GM19468 (cell line): Measurements from ENCODE around the gene RFFL.
A peak's percentile ranks its signal among the peaks of the same experiment; 100 is the strongest.
"Not testable (repeated sequence)": the region's sequence is repeated elsewhere in the genome, so short reads cannot be mapped to it uniquely, and the experiment has no call there.

Experiments used
- ATAC-seq: cut with Tn5 transposase; IDR thresholded peaks from one replicate; pipeline ENCODE4 v1.9.1; 2021; ENCODE audit warnings: mild to moderate bottlenecking, moderate library complexity, moderate number of reproducible peaks; ENCODE audit not compliant: unreplicated experiment; ENCODE audit errors: extremely low read depth

The RFFL gene

DNA sequence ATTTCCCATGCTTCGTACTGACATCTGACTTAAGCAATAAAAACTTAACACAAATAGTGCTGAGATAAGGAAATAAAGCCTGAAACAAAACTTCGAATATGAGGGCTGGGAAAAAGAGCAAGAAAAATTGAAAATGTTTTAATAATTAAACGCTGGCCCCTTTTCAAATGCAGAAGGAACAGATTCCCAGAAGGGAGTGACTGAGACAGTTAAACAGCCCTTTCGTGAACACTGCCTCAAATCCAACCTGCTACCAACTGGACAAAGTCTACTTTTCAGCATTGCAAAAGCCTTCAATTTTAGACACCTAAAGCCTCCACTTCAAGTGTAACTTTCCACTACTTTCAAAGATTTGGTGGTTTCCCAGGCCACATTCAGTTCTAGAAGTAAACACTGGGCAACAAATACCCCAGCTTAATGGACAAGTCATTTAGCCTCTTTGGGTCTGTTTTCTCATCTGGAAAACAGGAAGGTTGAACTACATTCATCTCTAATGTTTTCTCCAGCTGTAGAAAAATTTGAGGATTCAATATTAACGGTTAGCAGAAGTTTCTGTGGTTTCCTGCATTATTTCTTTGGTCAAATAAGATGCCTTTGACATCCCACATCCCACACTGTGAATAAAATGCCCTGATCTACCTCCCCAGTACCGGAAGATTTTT lies 11.8 kb downstream of the RFFL start:
- no peak for ATAC-seq

DNA sequence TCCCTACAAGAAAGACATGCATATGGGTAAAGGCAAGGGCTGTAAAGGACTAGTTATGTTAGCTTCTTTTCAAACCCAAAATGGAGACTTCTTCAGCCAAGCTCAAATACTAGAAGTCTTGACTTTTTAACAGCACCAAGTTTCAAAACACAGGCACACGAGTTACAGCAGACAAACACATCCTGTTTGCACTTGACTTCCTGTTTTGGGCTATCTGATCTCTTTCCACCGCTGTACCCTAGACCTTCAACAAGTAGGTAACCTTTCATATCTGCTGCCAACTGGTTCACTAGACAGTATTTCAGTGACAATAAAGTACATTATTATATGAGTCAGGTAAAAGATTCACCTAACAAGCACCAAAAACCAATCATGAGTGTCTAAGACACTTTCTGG lies 12.3 kb downstream of the RFFL start:
- ATAC-seq = peak; percentile 10

GRCh38 chr17:35050170-35050569 lies 13.3 kb downstream of the RFFL start:
- no peak for ATAC-seq

DNA sequence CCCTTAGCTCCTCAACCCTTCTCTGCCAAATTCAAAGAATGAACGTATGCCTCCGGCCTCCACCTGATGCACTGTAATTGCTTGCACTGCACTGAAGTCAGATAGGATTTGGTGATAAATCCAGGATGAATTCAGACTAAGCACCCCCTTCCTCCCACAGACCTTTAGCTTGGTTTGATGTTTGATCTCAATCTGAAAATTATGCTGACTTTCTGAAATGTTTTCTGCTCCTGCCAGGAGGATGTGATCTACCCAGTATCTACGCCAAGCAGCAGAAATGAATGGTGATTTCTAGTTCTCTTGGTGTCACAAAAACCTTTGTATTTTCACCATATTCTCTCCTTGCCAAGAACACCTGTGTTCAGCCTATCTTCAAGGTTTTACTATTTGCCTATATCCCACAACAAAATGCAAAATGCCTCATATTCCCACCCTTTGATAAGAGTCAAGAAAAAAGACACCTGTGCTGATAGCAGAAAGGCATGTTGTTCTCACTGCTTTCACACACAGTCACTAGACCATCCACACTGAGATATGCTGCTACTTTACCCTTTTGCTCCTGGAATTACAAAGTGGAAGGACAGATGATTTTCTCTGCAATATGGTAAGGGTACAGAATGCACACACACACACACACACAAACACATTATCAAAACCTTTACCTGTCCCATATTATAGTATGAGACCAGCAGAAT lies 14.7 kb downstream of the RFFL start:
- no peak for ATAC-seq

GRCh38 chr17:35046740-35047283 lies 16.7 kb downstream of the RFFL start:
- ATAC-seq = no peak

GRCh38 chr17:35046245-35046644 lies 17.3 kb downstream of the RFFL start:
- peak; percentile 25 for ATAC-seq

GRCh38 chr17:35045458-35045979 lies 18.0 kb downstream of the RFFL start:
- ATAC-seq = not testable (repeated sequence)

GRCh38 chr17:35044181-35044580 lies 19.3 kb downstream of the RFFL start:
- ATAC-seq = no peak

- ATAC-seq = no peak
Observed at GRCh38 chr17:35041390-35041789, 22.1 kb downstream of the RFFL start.

- no peak for ATAC-seq
Observed at GRCh38 chr17:35038453-35038852, 25.1 kb downstream of the RFFL start.

- ATAC-seq = no peak
Observed at GRCh38 chr17:35030780-35031179, 32.7 kb downstream of the RFFL start.

DNA sequence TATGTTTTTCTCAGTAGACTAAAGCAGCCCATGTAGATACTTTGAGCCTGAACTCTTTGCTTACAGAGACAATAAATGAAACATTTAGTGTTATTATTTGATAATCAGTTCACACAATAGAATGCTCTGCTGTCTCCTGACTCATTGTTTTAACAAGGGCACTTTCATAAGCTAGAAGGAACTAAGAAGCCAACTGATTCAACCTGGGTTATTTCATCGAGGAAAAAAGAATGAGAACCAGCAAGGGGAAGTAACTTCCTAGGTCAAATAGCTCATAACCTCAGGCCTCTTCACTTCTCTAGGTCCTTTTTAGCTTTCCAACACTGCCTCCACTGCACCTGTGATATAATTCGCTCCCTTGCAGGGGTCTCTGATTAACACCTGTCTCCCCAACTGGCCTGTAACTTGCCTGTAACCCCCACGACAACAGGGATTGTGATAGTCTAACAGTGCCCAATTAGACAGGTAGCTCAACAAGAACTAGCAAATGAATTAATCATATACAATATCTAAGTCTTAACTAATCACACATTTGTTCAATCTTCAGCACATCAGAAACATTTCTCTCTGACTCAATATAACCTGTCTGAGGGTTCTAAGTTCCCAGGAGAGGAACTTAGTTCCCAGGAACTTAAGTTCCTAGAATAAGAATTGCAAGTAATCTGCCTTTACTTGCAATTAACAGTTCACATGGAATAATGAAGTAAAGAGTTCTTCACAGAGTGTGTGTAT lies 34.8 kb downstream of the RFFL start:
- no peak for ATAC-seq

GRCh38 chr17:35028097-35028496 lies 35.4 kb downstream of the RFFL start:
- not testable (repeated sequence) for ATAC-seq

- ATAC-seq = no peak
Observed at GRCh38 chr17:35025541-35025940, 38.0 kb downstream of the RFFL start.

GRCh38 chr17:35023538-35023937 lies 40.0 kb downstream of the RFFL start:
- ATAC-seq = no peak

DNA sequence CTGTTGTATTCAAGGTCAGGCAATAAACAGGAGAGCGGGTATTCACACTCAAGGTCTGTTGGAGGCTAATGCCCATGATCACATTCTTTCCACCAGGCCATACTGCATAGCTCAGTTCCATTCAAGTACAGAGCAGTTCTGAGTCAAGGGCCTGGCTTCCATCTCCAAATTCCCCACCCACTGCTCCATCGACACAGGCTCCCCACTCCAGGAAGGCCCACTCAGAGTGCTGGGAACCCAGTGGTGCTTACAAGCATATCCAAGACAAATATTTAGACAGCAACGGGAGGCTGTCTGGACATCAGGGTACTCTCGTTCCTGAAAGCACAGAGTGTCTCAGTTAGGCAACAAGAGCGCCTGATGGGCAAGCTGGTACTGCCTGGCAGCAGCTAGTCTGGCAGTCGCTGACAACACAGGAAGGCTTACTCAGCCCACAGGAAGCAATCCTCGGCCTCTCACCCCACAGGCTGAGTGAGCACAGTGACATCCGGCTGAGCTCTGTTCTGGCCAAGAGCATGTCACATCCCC lies 40.9 kb downstream of the RFFL start:
- peak; percentile 68 for ATAC-seq

GRCh38 chr17:35021520-35022380 lies 41.8 kb downstream of the RFFL start:
- ATAC-seq = no peak

DNA sequence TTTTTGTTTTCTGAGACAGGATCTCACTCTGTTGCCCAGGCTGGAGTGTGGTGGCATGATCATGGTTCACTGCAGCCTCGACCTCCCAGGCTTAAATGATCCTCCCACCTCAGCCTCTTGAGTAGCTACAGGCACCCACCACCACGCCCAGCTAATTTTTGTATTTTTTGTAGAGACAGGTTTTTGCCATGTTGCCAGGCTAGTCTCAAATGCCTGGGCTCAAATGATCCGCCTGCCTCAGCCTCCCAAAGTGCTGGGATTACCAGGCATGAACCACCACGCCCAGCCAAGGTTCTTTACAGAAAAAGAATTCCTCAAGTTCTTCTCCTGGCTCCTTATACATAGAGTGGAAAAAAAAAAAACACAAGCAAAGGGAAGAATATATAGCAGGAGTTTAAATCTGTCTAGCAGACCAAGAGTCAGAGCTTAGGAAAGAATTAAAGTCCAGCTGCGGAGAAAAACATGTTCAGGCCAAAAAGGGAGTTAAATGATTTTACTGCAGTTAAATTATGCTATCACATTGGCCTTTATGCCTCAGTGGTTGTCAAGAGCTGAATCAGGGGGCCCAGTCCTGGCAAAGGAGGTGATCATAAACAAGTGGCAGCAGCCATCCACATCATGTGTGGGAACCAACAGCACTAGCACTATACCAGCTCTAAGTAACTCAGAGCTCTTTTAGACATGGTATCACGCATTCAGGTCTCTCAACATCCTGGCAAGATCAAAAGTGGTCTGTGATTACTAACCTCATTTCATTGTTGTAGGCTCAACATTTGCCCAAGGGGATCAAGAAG lies 43.9 kb downstream of the RFFL start:
- no peak for ATAC-seq

DNA sequence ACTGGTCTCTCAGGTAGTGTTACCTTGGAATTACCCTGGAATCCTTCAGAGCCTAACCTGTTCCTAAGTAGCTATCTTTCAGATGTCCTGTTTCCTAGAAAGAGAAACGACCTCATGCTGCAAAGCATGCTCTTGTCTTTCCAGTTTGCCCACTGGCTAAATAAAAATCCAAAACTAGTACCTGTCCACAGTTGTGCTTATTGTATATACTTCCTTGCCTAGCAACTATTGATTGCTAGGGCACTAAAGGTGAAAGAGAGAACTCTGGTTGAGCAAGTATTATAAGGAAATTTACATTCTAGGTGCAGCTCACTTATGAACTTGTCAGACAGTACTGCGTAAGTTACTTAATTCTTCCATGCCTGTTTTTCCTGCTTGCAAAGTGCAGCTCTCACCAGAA lies 44.7 kb downstream of the RFFL start:
- no peak for ATAC-seq
